Nucleus accumbens (tissue), 56 donors: ENCODE results near the gene MRPL55.
A peak's percentile ranks its signal among the peaks of the same experiment; 100 is the strongest.

ENCODE experiments used
- DNase-seq, 56 donors: peaks; one replicate each; lab custom pipeline; 2025; lab: John Stamatoyannopoulos, UW

The MRPL55 gene

DNA sequence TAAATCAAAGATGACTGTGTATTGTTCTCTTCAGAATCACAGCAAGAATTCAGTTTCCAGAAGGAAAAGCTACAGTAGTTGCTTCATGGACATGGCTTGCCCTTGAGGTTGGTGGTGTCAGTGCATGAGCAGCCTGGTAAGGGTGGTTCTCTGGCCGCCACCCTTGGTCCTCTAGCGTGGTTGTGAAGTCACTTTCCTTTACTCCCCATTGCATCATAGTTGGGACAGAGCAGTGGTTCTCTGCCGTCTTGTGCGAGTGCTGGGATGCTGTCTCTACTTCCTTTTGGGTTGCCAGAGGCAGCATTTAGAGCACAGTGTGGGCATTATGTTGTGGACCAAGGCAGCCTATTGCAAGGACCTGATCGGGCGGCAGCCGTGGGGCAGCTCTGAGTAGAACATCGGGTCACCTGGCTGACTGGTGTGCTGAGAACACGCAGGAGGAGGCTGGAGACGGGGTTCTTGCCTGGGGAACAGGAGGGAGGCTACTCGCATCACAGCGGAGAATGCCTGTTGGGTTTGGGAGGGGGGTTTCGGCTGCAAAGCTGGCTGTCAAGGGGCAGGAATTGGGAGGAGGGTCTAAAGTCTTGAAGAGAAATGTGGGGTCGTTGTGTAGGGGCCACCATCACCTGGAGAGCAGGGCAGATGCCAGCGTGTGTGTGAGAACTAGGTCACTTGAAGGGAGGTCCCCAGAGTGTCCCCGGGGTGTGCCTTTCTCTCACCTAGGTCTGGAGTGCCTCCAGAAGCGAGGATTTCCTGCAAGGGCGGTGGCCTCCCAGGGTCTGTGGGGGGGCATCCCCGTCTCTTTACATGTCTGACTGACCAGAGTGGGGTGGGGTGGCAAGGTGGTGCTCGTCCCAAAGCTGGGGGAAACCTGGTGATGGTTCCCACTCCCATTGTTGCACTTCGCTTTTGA is 20.3 kb downstream of the MRPL55 start:
- DNase-seq, result no peak

DNA sequence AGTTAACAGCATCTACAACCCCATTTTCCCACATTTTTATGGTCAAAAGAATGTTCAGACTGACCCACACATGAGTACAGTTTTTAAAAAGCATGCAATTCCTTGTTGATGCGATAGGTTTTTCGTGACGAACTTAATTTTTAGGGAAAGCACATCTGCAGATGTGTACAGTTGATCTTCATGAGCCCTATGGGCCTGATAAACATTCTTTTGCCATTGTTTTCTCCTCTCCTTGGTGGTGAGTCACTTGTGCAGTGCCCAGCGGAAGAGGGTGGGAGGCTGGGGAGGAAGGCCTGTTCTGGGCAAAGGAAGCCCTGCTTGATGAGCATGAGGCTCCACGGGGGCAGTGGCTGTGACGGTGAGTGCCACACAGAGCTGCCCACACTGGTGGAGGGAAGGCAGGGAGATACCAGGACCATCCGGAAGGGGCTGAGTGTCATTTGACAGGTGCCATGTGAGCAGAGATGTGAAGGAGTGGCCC is 21.3 kb downstream of the MRPL55 start:
- peak in 1 of 56 donors; percentile 47 for DNase-seq

DNA sequence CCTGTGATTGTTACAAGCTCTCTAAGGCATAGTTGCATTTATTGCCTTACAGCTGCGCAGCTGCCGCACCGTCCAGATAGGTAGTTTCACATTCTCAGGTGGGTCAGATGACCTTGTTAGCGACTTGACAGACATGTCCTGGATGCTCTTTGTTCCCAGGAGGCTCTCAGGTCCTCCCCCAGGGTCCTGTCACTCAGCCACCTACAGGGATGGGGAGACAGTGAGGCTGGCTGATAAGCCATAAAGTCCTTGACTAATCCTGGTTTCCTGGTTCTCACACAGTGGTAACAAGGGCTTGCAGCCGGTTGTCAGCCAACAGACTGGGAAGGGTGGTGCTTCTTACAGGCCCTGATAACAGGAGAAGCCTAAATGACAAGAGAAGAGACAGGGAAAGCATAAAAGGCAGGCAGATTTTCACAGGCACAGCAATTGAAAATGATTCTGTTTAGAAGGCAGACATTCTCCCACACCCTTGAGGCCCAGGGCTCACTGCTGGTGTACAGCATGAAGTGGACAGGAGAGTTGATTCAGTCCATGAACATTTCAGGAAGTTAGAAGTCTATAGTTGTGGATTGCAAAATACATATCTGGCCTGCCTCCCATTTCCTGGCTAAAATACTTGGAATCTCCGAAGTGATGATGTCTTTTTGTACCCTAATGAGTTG is 23.7 kb downstream of the MRPL55 start:
- no peak for DNase-seq

DNA sequence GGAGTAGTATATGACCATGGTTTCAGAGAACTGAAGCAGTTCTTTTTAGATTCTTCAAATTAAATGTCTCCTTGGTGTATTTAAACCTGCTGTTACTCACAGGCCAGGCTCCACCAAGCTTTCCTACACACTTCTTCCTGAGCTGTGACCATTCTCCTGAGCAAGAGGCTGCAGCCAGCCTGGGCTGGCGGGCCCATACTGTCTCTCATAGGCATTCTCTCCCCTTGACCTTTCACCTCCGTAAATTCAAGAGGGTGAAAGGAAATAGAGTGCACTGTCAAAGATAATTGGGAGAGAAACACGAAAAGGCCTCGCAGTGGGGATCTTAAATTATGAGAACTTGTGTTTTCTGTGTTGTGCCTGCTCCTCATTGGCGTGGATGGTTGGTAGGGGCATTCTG is 24.3 kb downstream of the MRPL55 start:
- DNase-seq, result no peak

DNA sequence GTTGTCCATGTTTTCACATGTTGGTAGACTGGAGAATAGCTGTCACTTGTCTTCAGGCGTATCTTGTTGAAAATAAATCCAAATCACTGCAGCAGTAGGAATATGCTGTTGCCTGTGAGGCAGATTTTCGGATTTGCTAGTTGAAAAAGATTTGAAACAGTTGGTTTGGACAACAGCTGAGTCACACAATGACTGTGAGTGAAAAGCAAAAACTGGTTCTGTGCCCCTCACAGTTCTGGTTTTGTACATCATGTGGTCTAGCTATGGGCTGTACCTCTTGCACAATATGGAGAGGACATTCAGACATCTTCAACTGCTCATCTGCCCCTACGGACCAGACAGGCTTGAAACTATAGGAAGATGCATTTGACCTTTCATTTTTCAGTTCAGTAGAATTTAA is 24.8 kb downstream of the MRPL55 start:
- no peak for DNase-seq

DNA sequence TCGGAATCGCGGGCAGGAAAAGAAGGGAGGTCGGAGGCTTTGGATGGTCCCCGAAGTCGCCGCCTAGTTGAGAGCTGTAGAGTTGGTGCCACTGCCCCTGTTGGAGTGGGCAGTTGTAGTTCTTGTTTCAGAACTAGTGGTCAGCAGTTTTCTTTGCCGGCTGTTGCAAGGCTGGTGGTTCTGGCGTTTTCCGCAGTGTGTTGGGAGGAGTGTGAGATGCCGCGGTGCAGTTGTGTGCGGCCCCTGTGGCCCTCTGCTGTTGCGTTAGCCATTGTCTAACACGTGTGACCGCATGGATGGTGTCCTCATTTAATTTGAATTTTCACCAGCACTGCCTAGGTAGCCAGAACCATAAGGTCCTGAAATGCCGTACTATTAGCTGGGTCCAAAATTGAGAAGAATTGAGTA is 25.2 kb downstream of the MRPL55 start:
- peak in 4 of 56 donors; percentile 24 to 36 (median 32) for DNase-seq

DNA sequence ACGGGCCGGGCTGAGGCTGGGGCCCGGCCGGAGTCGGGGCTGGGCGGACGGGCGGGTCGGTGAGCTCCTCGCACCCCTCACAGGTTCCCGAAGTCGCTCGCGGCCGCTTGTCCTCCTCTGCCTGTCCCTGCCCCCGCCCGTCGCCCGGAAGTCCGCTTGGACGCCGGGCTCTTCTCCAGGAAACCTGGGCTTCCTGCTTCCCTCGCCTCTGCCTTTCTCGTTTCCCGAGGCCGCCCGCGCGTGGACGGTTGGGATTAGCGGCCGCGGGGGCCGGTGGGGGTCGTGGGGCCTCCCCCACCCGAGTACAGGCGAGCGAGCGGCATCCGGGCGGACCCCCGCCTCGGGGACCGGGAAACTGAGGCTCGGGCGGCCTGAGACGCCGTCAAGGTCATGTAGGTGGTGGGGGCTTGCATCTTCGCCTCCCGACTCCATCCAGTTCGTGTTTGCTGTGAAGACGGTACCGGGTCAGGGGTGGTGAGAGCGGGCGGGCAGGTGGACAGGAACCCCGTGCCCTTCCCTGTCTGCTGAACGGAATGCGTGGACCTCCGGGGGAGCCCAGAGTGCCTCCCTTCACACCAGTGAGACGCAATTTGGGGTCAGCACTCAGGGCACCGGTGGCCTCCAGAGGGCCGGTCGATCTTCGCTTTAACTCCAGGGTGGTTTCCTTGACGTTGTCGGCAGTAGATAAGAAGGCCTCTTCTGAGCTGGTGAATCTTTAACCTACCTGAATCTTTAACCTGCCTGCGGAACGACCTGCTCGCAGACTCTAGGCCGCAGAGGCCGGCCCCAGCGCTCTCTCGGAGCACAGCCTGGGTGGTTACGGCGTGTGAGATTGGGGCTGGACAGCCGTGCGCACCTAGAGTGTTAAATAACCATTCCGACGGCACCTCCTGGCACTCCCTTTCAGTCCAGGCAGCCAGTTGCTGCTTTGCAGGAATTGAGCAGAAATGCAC is 25.9 kb downstream of the MRPL55 start:
- DNase-seq, result peak in 18 of 56 donors; percentile 29 to 72 (median 54)

DNA sequence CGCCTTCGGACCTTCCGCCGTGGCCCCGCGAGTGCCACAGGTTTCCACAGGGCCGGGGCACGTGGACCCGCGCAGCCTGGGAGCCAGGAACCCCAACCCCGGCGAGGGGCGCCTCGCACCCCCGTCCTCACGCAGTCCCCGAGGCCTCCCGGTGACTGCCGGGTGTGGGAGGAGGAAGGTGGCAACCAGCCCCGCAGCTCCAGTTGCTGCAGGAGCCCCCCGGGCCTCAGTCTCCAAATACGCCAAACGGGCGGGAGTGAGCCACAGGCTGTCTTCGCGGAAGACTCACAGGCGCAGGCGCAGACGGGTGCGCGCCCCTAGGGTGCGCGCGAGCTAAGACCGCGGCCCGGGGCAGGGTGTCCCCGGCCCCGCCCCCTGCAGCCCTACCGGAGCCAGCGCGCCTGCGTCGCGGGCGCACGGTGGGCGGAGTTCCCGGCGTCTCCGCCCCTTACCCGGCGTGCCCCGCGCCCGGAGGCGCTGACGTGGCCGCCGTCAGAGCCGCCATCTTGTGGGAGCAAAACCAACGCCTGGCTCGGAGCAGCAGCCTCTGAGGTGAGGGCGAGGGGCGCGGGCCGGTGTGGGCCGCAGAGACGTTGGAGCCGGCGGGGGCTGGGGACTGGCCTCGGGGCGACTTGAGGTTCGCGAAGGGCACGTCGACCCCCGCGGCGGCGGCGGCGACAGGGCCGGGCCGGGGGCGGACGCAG is 26.7 kb downstream of the MRPL55 start, which contains the start of gene ARF1:
Gene ARF1 (plus strand): TSS at position 495 of the 704 bp plus-strand sequence. CDS start 14,407 bp downstream, outside the sequence.
- peak; percentile 43 to 94 (median 86) for DNase-seq

DNA sequence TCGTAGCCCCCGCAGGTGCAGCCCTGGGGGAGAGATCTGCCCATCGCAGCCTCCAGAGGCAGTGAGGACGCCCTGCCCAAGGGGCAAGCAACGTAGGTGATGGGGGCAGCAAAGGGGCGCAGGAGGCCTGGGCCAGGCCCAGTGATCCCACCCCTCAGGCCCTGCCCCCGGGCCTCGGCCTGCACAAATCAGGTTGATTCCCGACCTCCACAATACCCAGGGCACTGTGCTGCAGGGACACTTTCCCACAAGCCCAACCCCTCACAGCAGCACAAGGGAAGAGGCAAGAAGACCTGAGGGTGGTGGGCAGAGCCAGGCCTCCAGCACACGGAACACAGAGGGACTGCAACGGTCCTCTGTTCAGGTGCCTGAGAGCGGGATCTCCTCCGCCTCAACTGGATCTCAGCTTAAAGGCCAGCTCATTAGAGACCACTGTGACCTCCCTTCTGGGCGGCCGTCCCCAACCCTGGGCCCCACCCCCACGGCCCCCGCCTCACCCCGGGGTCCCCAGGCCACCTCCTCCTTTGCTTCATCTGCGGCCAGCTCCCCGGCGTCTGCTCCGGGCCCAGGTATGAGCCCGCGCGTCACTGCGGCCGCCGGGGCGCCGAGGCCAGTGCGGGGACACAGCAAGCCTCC is 27.4 kb downstream of the MRPL55 start:
- DNase-seq, result no peak

DNA sequence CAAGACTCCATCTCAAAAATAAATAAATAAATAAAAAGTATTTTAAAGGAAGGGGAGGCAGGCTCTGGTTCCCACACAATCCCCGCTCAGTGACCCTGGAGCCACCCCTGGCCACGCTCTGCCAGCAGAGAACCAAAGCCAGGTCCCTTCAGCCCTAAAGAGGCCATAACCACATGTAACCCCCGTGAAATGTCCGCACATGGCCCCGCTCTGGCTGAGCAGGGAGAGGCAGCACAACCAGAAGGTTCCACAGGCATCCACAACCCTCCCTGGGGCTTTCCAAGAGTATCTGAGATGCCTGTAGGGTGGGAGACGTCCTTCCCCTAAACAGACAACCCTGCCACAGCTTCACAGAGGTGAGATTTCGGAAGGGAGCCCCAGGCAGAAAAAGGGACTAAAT is 28.0 kb downstream of the MRPL55 start:
- DNase-seq, result no peak

DNA sequence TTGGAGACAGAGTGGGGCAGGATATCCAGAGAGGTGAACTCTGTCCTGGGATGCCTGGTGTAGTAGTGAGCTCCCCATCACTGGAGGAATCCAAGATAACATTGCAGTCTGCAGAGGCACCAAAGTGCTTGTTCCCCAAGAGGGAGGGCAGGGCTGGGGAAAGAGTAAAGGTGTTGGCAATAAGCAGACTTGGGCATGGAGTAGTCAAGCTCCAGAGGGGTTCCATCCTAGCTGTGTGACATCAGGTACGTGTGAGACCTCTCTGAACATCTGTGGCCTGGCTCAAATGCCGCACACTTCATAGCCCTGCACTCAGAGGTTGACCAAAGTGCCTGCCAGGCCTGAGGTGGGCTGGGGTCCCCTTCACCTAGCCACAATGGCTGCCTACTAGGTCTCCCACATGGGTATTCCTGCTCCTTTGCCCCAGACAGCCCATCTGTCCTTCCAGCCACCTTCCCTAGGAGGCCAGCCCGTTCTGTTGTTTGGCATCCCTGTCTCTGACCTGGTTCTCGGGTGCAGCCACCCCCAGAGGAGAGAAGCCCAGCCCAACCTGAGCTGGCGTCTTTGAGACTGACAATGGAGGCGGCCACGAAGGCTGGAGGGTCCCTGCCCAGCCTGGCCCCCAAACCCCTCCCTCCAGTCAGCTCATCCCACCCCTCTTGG is 29.4 kb downstream of the MRPL55 start:
- DNase-seq, result no peak

DNA sequence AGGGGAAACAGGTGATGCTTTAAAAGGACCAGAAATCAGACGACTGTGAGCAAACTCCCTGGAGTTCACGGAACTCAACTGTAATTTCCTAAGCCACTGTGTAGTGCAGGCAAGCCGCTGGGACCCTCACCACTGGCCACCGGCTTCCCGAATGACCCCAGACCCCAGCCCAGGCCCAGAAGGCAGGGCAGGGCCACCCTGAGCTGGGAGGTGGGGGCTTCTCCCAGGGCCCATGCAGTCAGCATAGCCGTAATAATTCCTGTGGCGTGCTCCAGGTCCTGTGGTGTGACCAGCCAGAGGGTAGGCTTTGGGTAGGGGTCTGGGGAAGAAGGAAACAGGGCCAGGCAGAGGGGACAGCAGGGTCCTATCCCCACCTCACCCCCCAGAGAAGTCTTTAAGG is 30.1 kb downstream of the MRPL55 start:
- DNase-seq, result no peak

DNA sequence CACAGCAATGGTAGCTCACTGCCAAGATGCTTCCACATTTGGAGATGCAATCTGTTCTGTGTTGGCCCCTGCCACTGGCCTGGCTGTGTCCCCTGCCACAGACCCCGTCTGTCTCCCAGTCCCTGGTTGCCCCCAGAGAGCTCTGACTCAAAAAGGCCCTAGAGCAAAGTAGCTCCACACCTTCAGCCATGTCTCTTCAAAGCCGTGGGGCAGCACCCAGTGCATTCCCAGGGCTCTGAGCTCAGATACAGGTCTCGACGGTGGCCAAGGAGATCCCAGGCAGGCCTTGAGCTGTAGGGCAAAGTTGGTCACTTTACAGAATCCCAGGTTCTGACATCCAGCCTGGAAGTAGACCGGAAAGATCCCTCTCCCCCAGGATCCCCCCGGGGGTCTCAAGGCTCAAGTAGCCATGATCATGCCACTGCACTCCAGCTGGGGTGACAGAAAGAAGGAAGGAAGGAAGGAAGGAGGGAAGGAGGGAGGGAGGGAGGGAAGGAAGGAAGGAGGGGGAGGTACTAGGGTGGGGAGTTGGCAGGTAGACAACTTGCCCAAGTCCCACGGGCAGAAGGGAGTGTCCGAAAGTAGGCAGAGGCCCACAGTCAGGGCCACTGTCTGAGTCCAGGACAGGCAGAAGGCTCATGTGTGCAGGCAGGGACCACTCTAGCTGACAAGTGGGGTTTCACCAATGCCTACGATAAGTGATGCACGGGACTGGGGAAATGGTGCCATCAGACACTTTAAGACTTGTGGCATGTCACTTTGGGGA is 31.4 kb downstream of the MRPL55 start:
- DNase-seq, result no peak

DNA sequence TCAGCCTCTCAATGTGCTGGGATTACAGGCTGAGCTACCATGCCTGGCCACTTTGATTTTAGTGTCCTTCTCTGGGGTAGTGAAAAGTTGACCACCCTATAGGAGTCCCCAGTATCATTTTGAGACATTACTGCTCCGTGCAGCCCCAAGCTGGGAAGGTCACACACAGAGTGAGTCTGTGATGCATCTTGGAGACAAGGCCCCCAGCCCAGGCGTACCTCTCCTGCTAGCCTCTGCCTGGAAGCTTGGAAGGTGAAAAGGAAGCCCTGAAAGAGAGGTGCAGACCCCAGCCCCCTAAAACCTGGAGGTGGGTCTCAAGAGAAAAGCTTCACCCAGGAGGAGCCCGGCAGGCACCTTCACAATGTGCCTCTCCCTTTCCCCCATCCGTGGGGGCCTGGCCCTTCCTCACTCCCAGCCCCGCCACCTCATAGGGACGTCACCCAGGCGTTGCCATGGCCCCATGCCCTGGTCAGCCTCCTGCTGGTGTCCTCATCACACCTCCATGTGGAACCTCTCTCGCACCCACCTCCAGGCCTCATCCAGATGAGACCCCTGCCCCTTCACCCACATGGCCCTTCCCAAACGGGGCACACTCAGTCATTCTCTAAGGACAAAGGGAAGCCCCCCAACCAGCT is 32.2 kb downstream of the MRPL55 start:
- no peak for DNase-seq

DNA sequence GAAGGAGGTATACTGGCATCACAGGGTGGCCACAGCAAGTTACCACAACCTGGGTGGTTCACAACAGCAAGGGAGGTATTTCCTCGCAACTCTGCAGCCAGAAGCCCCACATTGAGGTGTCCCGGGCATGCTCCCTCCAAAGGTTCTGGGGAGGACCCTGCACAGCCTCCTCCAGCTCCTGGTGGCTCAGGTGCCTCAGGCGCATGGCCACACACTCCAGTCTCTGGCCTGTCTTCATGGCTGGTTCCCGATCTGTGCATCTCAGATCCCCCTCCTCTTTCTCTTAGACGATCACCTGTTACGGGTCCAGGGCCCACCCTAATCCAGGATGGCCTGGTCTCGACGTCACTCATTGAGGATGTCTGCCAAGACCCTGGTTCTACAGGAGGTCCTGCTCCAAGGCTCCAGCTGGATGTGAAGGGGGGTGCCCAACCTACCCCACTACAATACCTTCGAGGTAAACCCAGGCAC is 33.3 kb downstream of the MRPL55 start:
- DNase-seq, result no peak

DNA sequence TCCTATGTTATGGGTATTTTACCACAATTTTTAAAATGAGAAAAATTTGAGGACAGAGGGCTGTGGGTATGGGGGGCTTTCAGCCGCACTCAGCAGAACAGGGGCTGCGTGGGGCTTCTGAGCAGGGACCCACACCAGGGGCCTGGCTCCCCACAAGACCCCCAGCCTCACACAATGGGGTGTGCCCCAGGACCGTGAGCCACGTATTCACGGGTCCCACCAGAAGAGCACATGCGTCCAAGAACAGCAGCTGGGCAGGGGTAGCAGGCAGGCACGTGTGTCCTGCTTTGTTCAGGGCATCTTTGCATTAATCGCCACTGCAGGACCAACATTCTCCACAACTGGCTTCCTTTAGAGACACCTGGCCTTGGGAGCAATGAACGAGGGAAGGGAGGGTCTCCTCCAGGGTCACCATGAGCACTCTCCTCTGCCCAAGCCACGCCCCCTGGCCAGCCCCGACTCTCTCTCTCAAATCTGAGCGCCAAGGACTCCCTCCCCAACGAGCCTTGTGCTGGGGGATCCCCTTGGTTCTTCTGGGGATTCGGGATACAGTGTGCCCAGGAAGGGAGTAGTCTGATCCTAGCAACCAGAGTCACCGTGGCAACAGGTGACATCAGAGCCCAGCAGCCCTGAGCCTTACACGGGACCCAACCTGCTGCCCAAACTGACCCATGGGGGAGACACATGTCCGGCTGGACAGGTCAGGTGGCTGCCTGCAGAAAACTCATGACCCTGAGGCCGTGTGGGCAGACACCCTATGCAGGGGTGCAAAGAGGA is 34.0 kb downstream of the MRPL55 start:
- DNase-seq, result no peak
